ENCODE measurements around the gene KRT71.

Gene KRT71

DNA sequence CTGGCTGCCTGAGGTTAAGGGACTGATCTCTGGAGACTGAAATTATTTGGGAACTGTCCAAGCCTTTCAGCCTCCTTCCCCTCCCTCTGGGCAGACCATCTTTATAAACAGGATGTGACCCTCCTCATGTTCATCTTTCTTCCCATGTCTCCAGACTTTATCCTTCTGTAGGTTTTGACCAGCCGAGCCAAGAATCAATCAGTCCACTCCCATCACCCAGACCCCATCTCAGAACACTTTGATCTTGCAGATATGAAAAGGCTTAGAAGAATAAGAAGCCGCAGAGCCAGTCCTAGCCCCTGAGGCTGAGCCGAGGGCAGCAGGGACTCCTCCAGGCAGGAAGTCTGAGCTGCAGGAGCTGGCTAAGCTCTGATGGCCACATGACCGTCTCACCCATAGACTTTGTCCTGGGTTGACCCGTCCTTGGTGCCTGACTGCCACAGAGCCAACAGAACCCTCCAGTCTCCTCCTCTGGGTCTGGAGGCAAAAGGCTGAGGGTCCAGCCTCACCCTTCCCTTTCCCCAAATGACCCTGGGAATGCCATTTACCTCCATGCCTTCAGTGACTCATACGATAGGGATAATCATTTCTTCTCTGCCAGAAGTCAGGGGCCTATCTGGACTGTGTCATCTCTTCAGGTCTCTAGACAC lies 1.6 kb downstream of the KRT71 start:
- no peak for TF ChIP-seq CTCF (IDR thresholded peaks at IDR 0.05; ENCODE audit: insufficient read depth, missing control alignments)
- FAIRE-seq, result no peak
- DNase-seq (ENCODE audit: insufficient read length, low spot score), result no peak

DNA sequence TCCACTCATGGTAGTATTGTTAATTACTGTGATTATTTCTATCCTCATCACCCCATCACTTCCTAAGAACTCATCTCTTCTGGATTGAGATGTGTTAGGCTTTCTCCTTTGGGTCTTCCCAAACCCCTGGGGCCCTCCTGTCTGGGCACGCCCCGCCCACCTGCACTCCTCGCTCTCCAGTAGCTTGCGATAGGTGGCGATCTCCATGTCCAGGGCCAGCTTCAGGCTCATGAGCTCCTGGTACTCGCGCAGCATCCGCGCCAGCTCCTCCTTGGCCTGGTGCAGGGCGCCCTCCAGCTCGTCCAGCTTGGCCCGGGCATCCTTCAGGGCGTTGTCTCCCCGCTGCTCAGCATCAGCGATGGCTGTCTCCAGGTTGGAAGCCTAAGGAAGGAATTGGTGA lies 6.8 kb downstream of the KRT71 start:
- no peak for TF ChIP-seq CTCF (IDR thresholded peaks at IDR 0.05; ENCODE audit: insufficient read depth, missing control alignments)
- no peak for DNase-seq (ENCODE audit: insufficient read length, low spot score)

GRCh38 chr12:52543985-52544883 lies 8.7 kb downstream of the KRT71 start:
- FAIRE-seq (no peak), DNase-seq (ENCODE audit: insufficient read length, low spot score) (no peak)
- no peak for TF ChIP-seq CTCF (IDR thresholded peaks at IDR 0.05; ENCODE audit: insufficient read depth, missing control alignments)

More for the DNA sequence above, 6.8 kb downstream of the KRT71 start:
- no peak for FAIRE-seq

DNA sequence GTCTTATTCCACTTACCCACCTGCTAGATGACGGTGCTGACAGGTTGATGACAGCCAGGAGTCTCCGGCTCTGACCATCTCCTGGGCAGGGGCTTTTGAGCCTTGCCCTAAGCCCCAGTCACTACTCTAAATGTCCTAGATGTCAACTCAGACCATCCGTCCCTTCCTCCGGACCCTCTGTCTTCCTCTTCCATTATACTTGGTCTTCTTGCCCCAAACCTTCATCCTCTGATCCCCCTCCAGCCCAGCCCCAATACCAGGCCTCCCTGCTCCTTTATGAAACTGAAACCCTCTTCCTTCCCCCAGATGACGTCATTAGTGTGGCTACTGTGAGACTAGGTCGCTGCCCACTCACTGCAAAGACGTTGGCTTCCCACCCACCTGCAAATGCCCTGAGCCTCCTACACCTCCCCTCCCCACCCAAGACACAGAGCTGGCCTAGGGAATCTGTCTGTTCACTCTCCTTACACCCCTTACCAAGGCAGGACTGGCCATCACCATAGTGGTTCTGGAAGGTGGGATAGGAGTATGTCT lies 10.1 kb downstream of the KRT71 start:
- DNase-seq (ENCODE audit: insufficient read length, low spot score) (no peak), FAIRE-seq (no peak)
- no peak for TF ChIP-seq CTCF (IDR thresholded peaks at IDR 0.05; ENCODE audit: insufficient read depth, missing control alignments)

DNA sequence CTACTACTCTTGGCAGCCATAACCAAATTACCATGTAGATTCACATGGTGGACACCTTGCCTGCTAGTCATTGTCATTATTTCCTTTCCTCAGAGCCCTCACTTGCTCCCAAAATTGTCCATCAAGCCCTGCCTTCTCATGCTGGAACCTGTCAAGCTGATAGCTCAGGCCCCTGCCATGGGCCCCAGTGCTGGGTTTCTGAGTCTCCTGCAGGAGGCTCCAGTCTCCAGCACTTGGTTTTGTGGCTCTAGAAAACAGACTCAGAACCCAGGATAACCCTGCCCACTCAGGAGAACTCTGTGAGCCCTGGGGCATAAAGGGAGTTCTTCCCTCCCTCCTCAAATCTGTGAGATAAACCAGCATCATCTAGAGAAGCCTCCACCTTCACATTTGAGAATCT lies 10.8 kb downstream of the KRT71 start:
- no peak for TF ChIP-seq CTCF (IDR thresholded peaks at IDR 0.05; ENCODE audit: insufficient read depth, missing control alignments)
- FAIRE-seq, result no peak

DNA sequence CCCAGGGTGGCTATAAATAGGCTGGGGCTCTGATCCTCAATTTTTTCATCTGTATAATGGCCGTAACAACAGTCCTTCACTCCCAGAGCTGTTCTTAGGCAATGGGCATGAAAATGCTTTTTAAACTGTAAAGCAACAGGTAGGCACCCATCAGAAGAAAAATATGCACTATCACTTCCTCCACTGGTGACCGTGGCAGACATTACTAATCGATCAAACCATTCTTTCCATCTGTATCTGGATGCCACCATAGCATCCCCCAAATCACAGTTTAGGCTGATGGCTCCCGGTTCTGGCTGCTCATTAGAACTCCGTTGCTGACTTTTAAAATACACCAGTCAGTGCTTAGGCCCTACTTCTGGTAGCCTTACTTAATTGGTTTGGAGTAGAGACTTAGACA lies 11.2 kb downstream of the KRT71 start:
- DNase-seq (ENCODE audit: insufficient read length, low spot score) (no peak), FAIRE-seq (no peak)
- no peak for TF ChIP-seq CTCF (IDR thresholded peaks at IDR 0.05; ENCODE audit: insufficient read depth, missing control alignments)

More for the DNA sequence above, 10.8 kb downstream of the KRT71 start:
- no peak for DNase-seq (ENCODE audit: insufficient read length, low spot score)

Data from D721Med (cell line).